Stomach (tissue), 9 donors: Measurements from ENCODE around the gene COPZ2. TPM values are rescaled to one million over a fixed set of nuclear protein-coding genes. Genes with fewer than 3 reads are reported as not detected.
A peak's percentile ranks its signal among the peaks of the same experiment; 100 is the strongest.

ENCODE experiments used
- DNase-seq, 2 donors: peaks; one replicate each; pipeline versions ENCODE4 v3.0.0 to v3.0.0-alpha.2; 2013 to 2019
- H3K27ac ChIP-seq, 5 donors: fragments of 200-600 bp in 4 of 5; sonication (generic) in 4 of 5; one replicate each; pipeline ENCODE4 v1.5.1; 2013 to 2019; ENCODE audit warnings: mild to moderate bottlenecking in 1 of 5, moderate library complexity in 1 of 5
- H3K27me3 ChIP-seq, 3 donors: fragments of 200-600 bp; sonication (generic); one replicate each; pipeline ENCODE4 v1.5.1; 2017 to 2019; ENCODE audit warnings: mixed run types in 1 of 3
- H3K36me3 ChIP-seq, 4 donors: fragments of 200-600 bp; sonication (generic); 1 replicate in 3 of 4; 2 replicates in 1 of 4; pipeline ENCODE4 v1.5.1; 2016 to 2019
- H3K4me1 ChIP-seq, 4 donors: fragments of 200-600 bp; sonication (generic); one replicate each; pipeline ENCODE4 v1.5.1; 2016 to 2019
- H3K4me3 ChIP-seq, 4 donors: fragments of 200-600 bp; sonication (generic) in 3 of 4; one replicate each; pipeline ENCODE4 v1.5.1; 2016 to 2019; ENCODE audit warnings: mild to moderate bottlenecking in 1 of 4
- H3K9me3 ChIP-seq, 4 donors: fragments of 200-600 bp; sonication (generic); one replicate each; pipeline ENCODE4 v1.5.1; 2016 to 2019
- CTCF ChIP-seq, 7 experiments: fragments of 450-650 bp in 4 of 7; fragments of 200-600 bp in 3 of 7; sonication (generic) in 3 of 7; IDR thresholded peaks; one replicate each; pipeline ENCODE4 v1.5.1; 2016 to 2019; ENCODE audit warnings: antibody characterized with exemption in 7 of 7, control low read depth in 2 of 7, mild to moderate bottlenecking in 1 of 7
- EP300 ChIP-seq: sonication (generic); formaldehyde crosslinking; IDR thresholded peaks from one replicate; pipeline ENCODE4 v1.6.1; 2017; ENCODE audit warnings: antibody characterized with exemption
- POLR2A ChIP-seq, 4 donors: fragments of 450-650 bp; IDR thresholded peaks; one replicate each; pipeline ENCODE4 v1.6.1; 2016; ENCODE audit warnings: antibody characterized with exemption in 4 of 4, control low read depth in 2 of 4, mild to moderate bottlenecking in 1 of 4, moderate library complexity in 1 of 4
- POLR2AphosphoS5 ChIP-seq, 3 donors: sonication (generic); formaldehyde crosslinking; IDR thresholded peaks; one replicate each; pipeline ENCODE4 v1.6.1; 2016; ENCODE audit warnings: antibody characterized with exemption in 3 of 3
- WGBS, 5 donors: extraction: QIAGEN DNeasy Blood & Tissue Kit in 3 of 5; methylation state at CpG; one replicate each; pipeline versions ENCODE4 v1.1.5 to v1.1.7; 2013 to 2018; 5-methylcytosine and 5-hydroxymethylcytosine counted together
- intact Hi-C: fragments of 100-400 bp; cut with DNase I; formaldehyde crosslinking; loops from one replicate; pipeline ENCODE4 v1.15.1; 2023; ENCODE audit warnings: low total_unique reads
- polyA plus RNA-seq, 3 donors: library from polyadenylated mRNA; stranded (reverse); fragments of 200-250 nt; gene quantifications; one replicate each; pipeline ENCODE4 v1.2.3, GENCODE V29; 2013
- total RNA-seq, 5 donors: library from RNA; depleted of rRNA; stranded (reverse); fragments of >200 nt; gene quantifications; one replicate each; pipeline versions ENCODE4 v1.1.0 to v1.2.3, GENCODE V29; 2014 to 2016
- donor health status: healthy with polysubstance abuse.
- donor health status: Bipolar disorder and iron deficiency.
- donor health status: healthy.

COPZ2 gene
- total and polyA plus RNA-seq, 8 donors, result 6.8 to 187 (median 17.0) TPM

GRCh38 chr17:48052956-48053757 is 15.6 kb upstream of the COPZ2 start:
- peaks cover 33 to 68% (median 53%) of the 10 kb centered on the region in 4 donors for H3K36me3 ChIP-seq
- 29 to 37% (median 33%) methylated on average over 5 of the region's 5 CpGs for WGBS, 5 donors
- H3K4me1 ChIP-seq, result peaks cover 69 to 74% (median 72%) of the 10 kb centered on the region in 4 donors
- H3K4me3 ChIP-seq, result peak overlapping the region; percentile 1 to 71 (median 22)
- TF ChIP-seq POLR2AphosphoS5 (IDR thresholded peaks at IDR 0.05) (peak in 1 of 3 donors; percentile 27), POLR2A (IDR thresholded peaks at IDR 0.05) (no peak)
- DNase-seq, result peak; percentile 39 to 77
- intact Hi-C loops, result no loop called here
- H3K9me3 ChIP-seq, result no peaks in the 10 kb centered on the region
- H3K27ac ChIP-seq, result peak overlapping the region in 4 of 5 donors; percentile 94 to 99 (median 97)
- H3K27me3 ChIP-seq, result no peaks in the 10 kb centered on the region

GRCh38 chr17:48051706-48052486 is 14.3 kb upstream of the COPZ2 start:
- peaks cover 20 to 56% (median 40%) of the 10 kb centered on the region in 4 donors for H3K36me3 ChIP-seq
- DNase-seq, result peak; percentile 38 to 83
- H3K27ac ChIP-seq, result peak overlapping the region; percentile 18 to 99 (median 97)
- intact Hi-C loops, result no loop called here
- H3K27me3 ChIP-seq, result no peaks in the 10 kb centered on the region
- TF ChIP-seq POLR2A (IDR thresholded peaks at IDR 0.05) (no peak), EP300 (no peak), CTCF (IDR thresholded peaks at IDR 0.05) (no peak), POLR2AphosphoS5 (IDR thresholded peaks at IDR 0.05) (no peak)
- H3K9me3 ChIP-seq, result no peaks in the 10 kb centered on the region
- 37 to 58% (median 42%) methylated on average over 5 of the region's 5 CpGs for WGBS, 5 donors
- H3K4me3 ChIP-seq, result peak overlapping the region in 3 of 4 donors; percentile 5 to 71 (median 38)
- H3K4me1 ChIP-seq, result peaks cover 73 to 78% (median 76%) of the 10 kb centered on the region in 4 donors

GRCh38 chr17:48051283-48051682 is 13.7 kb upstream of the COPZ2 start:
- DNase-seq, result peak in 1 of 2 donors; percentile 16
- TF ChIP-seq CTCF (IDR thresholded peaks at IDR 0.05) (no peak), EP300 (no peak), POLR2A (IDR thresholded peaks at IDR 0.05) (no peak), POLR2AphosphoS5 (IDR thresholded peaks at IDR 0.05) (no peak)
- peak overlapping the region in 2 of 4 donors; percentile 38 to 71 for H3K4me3 ChIP-seq
- H3K4me1 ChIP-seq, result peaks cover 78 to 84% (median 82%) of the 10 kb centered on the region in 4 donors
- H3K36me3 ChIP-seq, result peaks cover 14 to 50% (median 34%) of the 10 kb centered on the region in 4 donors
- H3K9me3 ChIP-seq, result no peaks in the 10 kb centered on the region
- H3K27me3 ChIP-seq, result no peaks in the 10 kb centered on the region
- 54 to 73% (median 61%) methylated on average over 8 to 10 of the region's 10 CpGs for WGBS, 5 donors
- intact Hi-C loops, result no loop called here
- peak overlapping the region; percentile 18 to 99 (median 97) for H3K27ac ChIP-seq

GRCh38 chr17:48048384-48049126 is 11.0 kb upstream of the COPZ2 start:
- peak; percentile 90 to 94 for DNase-seq
- Histone ChIP-seq H3K36me3 (peaks cover 10 to 28% (median 17%) of the 10 kb centered on the region in 4 donors), H3K4me3 (peak overlapping the region; percentile 71 to 80 (median 75)), H3K27ac (peak overlapping the region; percentile 94 to 99 (median 97)), H3K4me1 (peaks cover 56 to 66% (median 62%) of the 10 kb centered on the region in 4 donors), H3K27me3 (no peaks in the 10 kb centered on the region), H3K9me3 (no peaks in the 10 kb centered on the region)
- WGBS, 5 donors, result 0 to 2% (median 1%) methylated on average over 24 to 53 of the region's 53 CpGs
- TF ChIP-seq POLR2A (IDR thresholded peaks at IDR 0.05), result peak in 1 of 4 donors; percentile 16
- no peak for TF ChIP-seq CTCF (IDR thresholded peaks at IDR 0.05)
- peak; percentile 2 to 92 (median 87) for TF ChIP-seq POLR2AphosphoS5 (IDR thresholded peaks at IDR 0.05)
- no peak for TF ChIP-seq EP300
- intact Hi-C loops, result no loop called here
